Sigmoid colon (tissue), 7 donors: ENCODE measurements around the gene ZNF562. TPM values are rescaled to one million over a fixed set of nuclear protein-coding genes. Genes with fewer than 3 reads are reported as not detected.

ENCODE experiments used
- DNase-seq: peaks from one replicate; pipeline ENCODE4 v3.0.0-alpha.2; 2019
- H3K27ac ChIP-seq, 4 donors: fragments of 200-600 bp; sonication (generic); one replicate each; pipeline ENCODE4 v1.5.1; 2016 to 2019; ENCODE audit warnings: mild to moderate bottlenecking in 1 of 4
- H3K27me3 ChIP-seq, 3 donors: fragments of 200-600 bp; sonication (generic); one replicate each; pipeline ENCODE4 v1.5.1; 2019; ENCODE audit warnings: mild to moderate bottlenecking in 1 of 3
- H3K36me3 ChIP-seq, 4 donors: fragments of 200-600 bp; sonication (generic); one replicate each; pipeline ENCODE4 v1.5.1; 2016 to 2019
- H3K4me1 ChIP-seq, 4 donors: fragments of 200-600 bp; sonication (generic); one replicate each; pipeline ENCODE4 v1.5.1; 2017 to 2019
- H3K4me3 ChIP-seq, 4 donors: fragments of 200-600 bp; sonication (generic); one replicate each; pipeline ENCODE4 v1.5.1; 2017 to 2019; ENCODE audit warnings: mild to moderate bottlenecking in 2 of 4, moderate library complexity in 1 of 4
- H3K9me3 ChIP-seq, 4 donors: fragments of 200-600 bp in 3 of 4; sonication (generic) in 3 of 4; one replicate each; pipeline versions ENCODE4 v1.5.1 to v1.6.1; 2013 to 2019
- CTCF ChIP-seq, 4 experiments: fragments of 450-650 bp in 3 of 4; fragments of 200-600 bp in 1 of 4; IDR thresholded peaks; one replicate each; pipeline ENCODE4 v1.5.1; 2016 to 2019; ENCODE audit warnings: antibody characterized with exemption in 4 of 4, mild to moderate bottlenecking in 3 of 4, moderate library complexity in 2 of 4
- EP300 ChIP-seq, 4 donors: sonication (generic); formaldehyde crosslinking; IDR thresholded peaks; one replicate each; pipeline ENCODE4 v1.6.1; 2017; ENCODE audit warnings: antibody characterized with exemption in 4 of 4
- POLR2A ChIP-seq, 2 donors: fragments of 450-650 bp; IDR thresholded peaks; one replicate each; pipeline ENCODE4 v1.6.1; 2016; ENCODE audit warnings: antibody characterized with exemption in 2 of 2, mild to moderate bottlenecking in 2 of 2, moderate library complexity in 2 of 2
- POLR2AphosphoS5 ChIP-seq, 4 donors: sonication (generic); formaldehyde crosslinking; IDR thresholded peaks; one replicate each; pipeline ENCODE4 v1.6.1; 2017; ENCODE audit warnings: antibody characterized with exemption in 4 of 4
- WGBS, 2 donors: extraction: QIAGEN DNeasy Blood & Tissue Kit; methylation state at CpG; one replicate each; pipeline ENCODE4 v1.1.7; 2013; 5-methylcytosine and 5-hydroxymethylcytosine counted together
- intact Hi-C: fragments of 100-400 bp; cut with DNase I; formaldehyde crosslinking; loops from one replicate; pipeline ENCODE4 v1.15.1; 2023
- polyA plus RNA-seq, 3 donors: library from polyadenylated mRNA; stranded (reverse); fragments of 200-250 nt; gene quantifications; one replicate each; pipeline ENCODE4 v1.2.3, GENCODE V29; 2013
- total RNA-seq, 4 donors: library from RNA; depleted of rRNA; stranded (reverse); fragments of >200 nt; gene quantifications; one replicate each; pipeline ENCODE4 v1.1.0, GENCODE V29; 2016
- donor health status: healthy with polysubstance abuse.
- donor health status: Bipolar disorder and iron deficiency.
- donor health status: healthy.

Gene ZNF562
- 10 to 100 TPM; 21.3 to 45.4 (median 32.4) TPM for total RNA-seq
- 10 to 100 TPM; 13.2 to 14.2 (median 13.6) TPM for polyA plus RNA-seq

GRCh38 chr19:9674663-9675357, at the start of gene ZNF562:
ZNF562 (minus strand) TSS chr19:9675100; CDS start chr19:9660744, 14,356 bp downstream.
- TF ChIP-seq CTCF (IDR thresholded peaks at IDR 0.05) (no peak), EP300 (IDR thresholded peaks at IDR 0.05) (no peak), POLR2AphosphoS5 (IDR thresholded peaks at IDR 0.05) (peak; percentile 67 to 86 (median 76)), POLR2A (IDR thresholded peaks at IDR 0.05) (peak; percentile 36 to 56)
- intact Hi-C loops = loop anchor here (1.0 to 10.0 kb wide), 4 partner anchors 54 to 530 kb away; partner anchors contain the start of genes ZNF317, ZNF561 and ZNF846
- DNase-seq = peak; percentile 92
- H3K4me3 ChIP-seq = peak within 1 kb of the TSS; percentile 63 to 68 (median 66)
- H3K27me3 ChIP-seq = no peaks in the 10 kb centered on the region
- peaks cover 0 to 4% (median 0%) of the 10 kb centered on the region in 4 donors for H3K36me3 ChIP-seq
- peaks cover 0 to 16% (median 6%) of the 10 kb centered on the region in 4 donors for H3K4me1 ChIP-seq
- peaks cover 0 to 7% (median 3%) of the 10 kb centered on the region in 4 donors for H3K9me3 ChIP-seq
- peak within 1 kb of the TSS; percentile 91 to 95 (median 93) for H3K27ac ChIP-seq
- WGBS, 2 donors = 0 to 2% methylated on average over 42 of the region's 42 CpGs

- TF ChIP-seq CTCF (IDR thresholded peaks at IDR 0.05) = no peak
- no peak for TF ChIP-seq EP300 (IDR thresholded peaks at IDR 0.05)
- no peak for TF ChIP-seq POLR2AphosphoS5 (IDR thresholded peaks at IDR 0.05)
- TF ChIP-seq POLR2A (IDR thresholded peaks at IDR 0.05) = no peak
- 89 to 91% methylated on average over 4 of the region's 4 CpGs for WGBS, 2 donors
- H3K27me3 ChIP-seq = peaks cover 0 to 6% (median 0%) of the 10 kb centered on the region in 3 donors
- intact Hi-C loops = no loop called here
- DNase-seq = no peak
- no peaks in the 10 kb centered on the region for H3K36me3 ChIP-seq
- H3K9me3 ChIP-seq = peaks cover 0 to 5% (median 3%) of the 10 kb centered on the region in 4 donors
- no peaks in the 10 kb centered on the region for H3K4me1 ChIP-seq
- no peak overlapping the region for H3K4me3 ChIP-seq
- H3K27ac ChIP-seq = no peak overlapping the region
These were observed 49.3 kb upstream of the ZNF562 start for GRCh38 chr19:9724157-9724556.

DNA sequence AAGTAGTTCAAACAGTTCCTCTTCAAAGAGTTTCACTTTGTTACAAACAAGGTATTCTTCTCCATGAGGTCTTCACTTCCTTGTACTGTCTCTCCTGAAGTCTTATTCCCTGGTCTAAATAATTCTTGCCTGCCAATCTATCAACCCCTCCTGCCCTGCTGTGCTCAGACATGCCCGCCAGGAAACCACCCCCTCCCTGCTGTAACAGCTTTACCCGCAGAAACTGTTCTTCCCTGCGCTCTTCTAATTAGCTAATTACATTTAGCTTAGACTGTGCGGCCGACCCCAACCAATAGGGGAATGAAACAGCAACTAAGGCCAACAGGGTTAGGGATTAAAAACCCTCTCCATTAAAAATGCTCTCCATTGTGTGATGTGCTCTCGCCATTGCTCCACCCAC, 47.0 kb upstream of the ZNF562 start:
- peaks cover 0 to 7% (median 0%) of the 10 kb centered on the region in 3 donors for H3K27me3 ChIP-seq
- TF ChIP-seq EP300 (IDR thresholded peaks at IDR 0.05) (no peak), POLR2A (IDR thresholded peaks at IDR 0.05) (no peak), POLR2AphosphoS5 (IDR thresholded peaks at IDR 0.05) (no peak), CTCF (IDR thresholded peaks at IDR 0.05) (no peak)
- H3K36me3 ChIP-seq = no peaks in the 10 kb centered on the region
- H3K4me3 ChIP-seq = no peak overlapping the region
- WGBS, 2 donors = 27 to 55% methylated on average over 6 of the region's 6 CpGs
- H3K9me3 ChIP-seq = peaks cover 0 to 5% (median 3%) of the 10 kb centered on the region in 4 donors
- H3K27ac ChIP-seq = no peak overlapping the region
- DNase-seq = no peak
- H3K4me1 ChIP-seq = no peaks in the 10 kb centered on the region
- intact Hi-C loops = no loop called here

- 64 to 69% methylated on average over 4 of the region's 4 CpGs for WGBS, 2 donors
- TF ChIP-seq EP300 (IDR thresholded peaks at IDR 0.05) (no peak), POLR2AphosphoS5 (IDR thresholded peaks at IDR 0.05) (no peak), POLR2A (IDR thresholded peaks at IDR 0.05) (no peak), CTCF (IDR thresholded peaks at IDR 0.05) (no peak)
- Histone ChIP-seq H3K27ac (no peak overlapping the region), H3K36me3 (no peaks in the 10 kb centered on the region), H3K4me1 (no peaks in the 10 kb centered on the region), H3K4me3 (no peak overlapping the region), H3K9me3 (peaks cover 0 to 5% (median 3%) of the 10 kb centered on the region in 4 donors), H3K27me3 (peaks cover 0 to 7% (median 0%) of the 10 kb centered on the region in 3 donors)
- intact Hi-C loops = no loop called here
- no peak for DNase-seq
These were observed 45.6 kb upstream of the ZNF562 start for GRCh38 chr19:9720541-9720940.
